ENCODE data around the gene SSNA1.

DNA sequence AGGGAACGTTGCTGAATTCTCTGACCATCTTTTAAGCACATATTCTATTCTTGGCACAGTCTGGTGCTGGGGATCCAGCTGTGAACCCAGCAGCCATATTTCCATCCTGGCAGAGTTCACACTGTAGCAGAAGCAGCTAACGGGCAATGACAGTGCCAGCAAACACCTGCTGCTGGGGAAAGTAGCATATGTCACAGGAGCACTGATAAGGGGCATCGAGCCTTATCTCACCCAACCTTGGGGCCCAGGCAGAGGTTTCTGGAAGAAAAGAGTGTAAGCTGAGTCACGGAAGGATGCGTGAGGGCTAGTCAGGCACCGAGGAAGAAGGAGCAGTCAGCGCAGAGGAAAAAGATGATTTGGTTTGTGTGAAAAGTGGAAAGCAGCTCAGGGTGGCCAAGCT is 18.1 kb downstream of the SSNA1 start:
- TF ChIP-seq, protein P1, sequence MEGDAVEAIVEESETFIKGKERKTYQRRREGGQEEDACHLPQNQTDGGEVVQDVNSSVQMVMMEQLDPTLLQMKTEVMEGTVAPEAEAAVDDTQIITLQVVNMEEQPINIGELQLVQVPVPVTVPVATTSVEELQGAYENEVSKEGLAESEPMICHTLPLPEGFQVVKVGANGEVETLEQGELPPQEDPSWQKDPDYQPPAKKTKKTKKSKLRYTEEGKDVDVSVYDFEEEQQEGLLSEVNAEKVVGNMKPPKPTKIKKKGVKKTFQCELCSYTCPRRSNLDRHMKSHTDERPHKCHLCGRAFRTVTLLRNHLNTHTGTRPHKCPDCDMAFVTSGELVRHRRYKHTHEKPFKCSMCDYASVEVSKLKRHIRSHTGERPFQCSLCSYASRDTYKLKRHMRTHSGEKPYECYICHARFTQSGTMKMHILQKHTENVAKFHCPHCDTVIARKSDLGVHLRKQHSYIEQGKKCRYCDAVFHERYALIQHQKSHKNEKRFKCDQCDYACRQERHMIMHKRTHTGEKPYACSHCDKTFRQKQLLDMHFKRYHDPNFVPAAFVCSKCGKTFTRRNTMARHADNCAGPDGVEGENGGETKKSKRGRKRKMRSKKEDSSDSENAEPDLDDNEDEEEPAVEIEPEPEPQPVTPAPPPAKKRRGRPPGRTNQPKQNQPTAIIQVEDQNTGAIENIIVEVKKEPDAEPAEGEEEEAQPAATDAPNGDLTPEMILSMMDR (IDR thresholded peaks at IDR 0.05): no peak
- TF ChIP-seq POLR2A (IDR thresholded peaks at IDR 0.05) (no peak), EP300 (IDR thresholded peaks at IDR 0.05) (no peak)

Data from tibial nerve (tissue), 4 donors.